Mucosa of descending colon (tissue), 3 donors: Measurements from ENCODE around the gene PPARGC1A. TPM values are rescaled to one million over a fixed set of nuclear protein-coding genes. Genes with fewer than 3 reads are reported as not detected.

ENCODE experiments used
- ATAC-seq: fragments of 200-7000 bp; cut with Tn5 transposase; one replicate; pipeline ENCODE4 v1.9.1; 2020; ENCODE audit warnings: mild to moderate bottlenecking, moderate library complexity
- DNase-seq, 3 donors: peaks; one replicate each; pipeline ENCODE4 v3.0.0-alpha.2; 2020
- H3K36me3 ChIP-seq: fragments of 200-600 bp; one replicate; pipeline ENCODE4 v1.8.0; 2021; ENCODE audit warnings: low read depth, mild to moderate bottlenecking
- H3K4me1 ChIP-seq: fragments of 200-600 bp; one replicate; pipeline ENCODE4 v1.8.0; 2021; ENCODE audit warnings: low read depth, mild to moderate bottlenecking
- H3K4me3 ChIP-seq: fragments of 200-600 bp; one replicate; pipeline ENCODE4 v1.8.0; 2021; ENCODE audit warnings: mild to moderate bottlenecking
- H3K9me3 ChIP-seq: fragments of 200-600 bp; one replicate; pipeline ENCODE4 v1.8.0; 2021; ENCODE audit warnings: mild to moderate bottlenecking
- intact Hi-C, 2 donors: fragments of 100-400 bp; cut with DNase I in 1 of 2; cut with micrococcal nuclease in 1 of 2; formaldehyde crosslinking; loops; one replicate each; pipeline versions ENCODE4 v1.11.0 to v1.11.1; 2022; cut with DNase I, micrococcal nuclease
- total RNA-seq, 3 donors: library from RNA; stranded (reverse); fragmentation: NEBNext Ultra II Directional in 2 of 3; extraction: Animal tissue kit (Norgen Biotek cat#: 25700) in 2 of 3; gene quantifications; one replicate each; pipeline versions ENCODE4 v1.2.1 to v1.2.4, GENCODE V29; 2021 to 2023
- TF ChIP-seq, protein P1 (sequence below): fragments of 200-600 bp; IDR thresholded peaks from one replicate; pipeline ENCODE4 v1.8.0; 2022; ENCODE audit warnings: antibody characterized with exemption, mild to moderate bottlenecking
- donor health status: DM: no; HTN: no; CAD: no; lungs with moderate emphysema.
- donor health status: DM: no; HTN: no; CAD: no.
- donor health status: DM: no; HTN: yes; CAD: no.

PPARGC1A gene
- total RNA-seq, 3 donors from 2014 or later: 55.4 to 139 (median 71.5) TPM

DNA sequence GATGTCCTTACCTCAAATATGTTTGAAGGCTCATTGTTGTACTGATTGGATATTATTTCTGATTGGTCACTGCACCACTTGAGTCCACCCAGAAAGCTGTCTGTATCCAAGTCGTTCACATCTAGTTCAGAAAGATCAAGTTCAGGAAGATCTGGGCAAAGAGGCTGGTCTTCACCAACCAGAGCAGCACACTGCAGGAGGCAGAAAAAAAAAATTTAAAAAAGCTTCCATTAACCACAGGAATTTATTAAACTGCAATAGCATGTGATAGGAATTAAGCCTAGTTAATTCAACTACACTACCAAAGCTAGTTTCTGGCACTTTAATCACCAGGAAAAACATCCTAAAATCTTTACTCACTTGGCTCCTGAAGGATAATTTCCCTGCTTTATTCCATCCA, 5.1 kb downstream of the PPARGC1A start:
- Histone ChIP-seq H3K36me3 (no peaks in the 10 kb centered on the region), H3K4me3 (no peak overlapping the region), H3K4me1 (peaks cover 6% of the 10 kb centered on the region), H3K9me3 (no peaks in the 10 kb centered on the region)
- intact Hi-C loops: no loop called here
- no peak for ATAC-seq
- TF ChIP-seq, protein P1, sequence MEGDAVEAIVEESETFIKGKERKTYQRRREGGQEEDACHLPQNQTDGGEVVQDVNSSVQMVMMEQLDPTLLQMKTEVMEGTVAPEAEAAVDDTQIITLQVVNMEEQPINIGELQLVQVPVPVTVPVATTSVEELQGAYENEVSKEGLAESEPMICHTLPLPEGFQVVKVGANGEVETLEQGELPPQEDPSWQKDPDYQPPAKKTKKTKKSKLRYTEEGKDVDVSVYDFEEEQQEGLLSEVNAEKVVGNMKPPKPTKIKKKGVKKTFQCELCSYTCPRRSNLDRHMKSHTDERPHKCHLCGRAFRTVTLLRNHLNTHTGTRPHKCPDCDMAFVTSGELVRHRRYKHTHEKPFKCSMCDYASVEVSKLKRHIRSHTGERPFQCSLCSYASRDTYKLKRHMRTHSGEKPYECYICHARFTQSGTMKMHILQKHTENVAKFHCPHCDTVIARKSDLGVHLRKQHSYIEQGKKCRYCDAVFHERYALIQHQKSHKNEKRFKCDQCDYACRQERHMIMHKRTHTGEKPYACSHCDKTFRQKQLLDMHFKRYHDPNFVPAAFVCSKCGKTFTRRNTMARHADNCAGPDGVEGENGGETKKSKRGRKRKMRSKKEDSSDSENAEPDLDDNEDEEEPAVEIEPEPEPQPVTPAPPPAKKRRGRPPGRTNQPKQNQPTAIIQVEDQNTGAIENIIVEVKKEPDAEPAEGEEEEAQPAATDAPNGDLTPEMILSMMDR: no peak
- DNase-seq: no peak

DNA sequence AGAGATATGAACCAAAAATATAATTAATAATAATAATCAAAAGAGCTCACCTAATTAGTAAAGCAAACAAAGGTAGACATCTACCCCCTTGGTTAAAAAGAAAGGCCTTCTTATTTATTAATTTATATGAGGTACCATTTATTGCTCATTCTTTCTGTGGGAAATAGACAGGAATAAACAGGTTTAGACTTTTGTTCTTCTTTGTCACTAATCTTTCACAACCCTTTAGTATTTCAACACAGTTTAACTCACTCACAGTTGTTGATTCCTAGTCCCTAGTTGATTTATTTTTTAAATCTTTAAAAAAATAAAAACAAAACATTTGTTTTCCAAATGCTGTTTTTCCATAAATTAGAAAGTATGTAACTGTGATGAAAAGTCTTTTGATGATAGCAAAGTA, 5.6 kb downstream of the PPARGC1A start:
- intact Hi-C loops: no loop called here
- TF ChIP-seq, protein P1: no peak
- H3K4me1 ChIP-seq: peaks cover 6% of the 10 kb centered on the region
- DNase-seq (no peak), ATAC-seq (no peak)
- H3K4me3 ChIP-seq: no peak overlapping the region
- no peaks in the 10 kb centered on the region for H3K9me3 ChIP-seq
- no peaks in the 10 kb centered on the region for H3K36me3 ChIP-seq

DNA sequence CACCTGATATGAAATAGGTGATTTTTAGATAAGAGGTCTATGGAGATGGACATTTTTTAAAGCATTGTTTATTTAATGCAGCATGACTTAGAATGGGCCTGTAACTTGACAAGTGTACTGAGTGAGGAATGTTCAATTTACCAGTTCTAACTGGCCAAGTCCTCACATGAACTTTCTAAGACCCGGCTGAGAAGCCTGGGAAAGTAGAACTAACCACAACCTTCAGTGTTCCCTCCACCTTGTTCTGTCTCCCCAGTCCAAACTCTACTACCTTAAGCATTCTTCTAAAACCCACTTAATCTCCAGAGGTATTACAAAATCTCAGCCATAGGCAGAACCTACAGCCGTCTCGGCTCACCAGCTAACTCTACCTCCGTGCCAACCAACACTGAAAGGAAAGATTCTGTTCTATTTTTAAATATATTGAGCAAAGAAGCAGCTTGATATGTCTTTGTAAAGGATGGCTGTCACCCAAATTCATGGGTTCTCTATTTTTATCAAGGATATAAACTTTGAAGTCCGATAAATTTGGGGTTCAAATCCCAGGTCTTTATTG, 6.8 kb downstream of the PPARGC1A start:
- Histone ChIP-seq H3K9me3 (no peaks in the 10 kb centered on the region), H3K36me3 (no peaks in the 10 kb centered on the region), H3K4me3 (no peak overlapping the region), H3K4me1 (peaks cover 10% of the 10 kb centered on the region)
- DNase-seq: no peak
- intact Hi-C loops: no loop called here
- TF ChIP-seq, protein P1: no peak
- ATAC-seq: no peak

DNA sequence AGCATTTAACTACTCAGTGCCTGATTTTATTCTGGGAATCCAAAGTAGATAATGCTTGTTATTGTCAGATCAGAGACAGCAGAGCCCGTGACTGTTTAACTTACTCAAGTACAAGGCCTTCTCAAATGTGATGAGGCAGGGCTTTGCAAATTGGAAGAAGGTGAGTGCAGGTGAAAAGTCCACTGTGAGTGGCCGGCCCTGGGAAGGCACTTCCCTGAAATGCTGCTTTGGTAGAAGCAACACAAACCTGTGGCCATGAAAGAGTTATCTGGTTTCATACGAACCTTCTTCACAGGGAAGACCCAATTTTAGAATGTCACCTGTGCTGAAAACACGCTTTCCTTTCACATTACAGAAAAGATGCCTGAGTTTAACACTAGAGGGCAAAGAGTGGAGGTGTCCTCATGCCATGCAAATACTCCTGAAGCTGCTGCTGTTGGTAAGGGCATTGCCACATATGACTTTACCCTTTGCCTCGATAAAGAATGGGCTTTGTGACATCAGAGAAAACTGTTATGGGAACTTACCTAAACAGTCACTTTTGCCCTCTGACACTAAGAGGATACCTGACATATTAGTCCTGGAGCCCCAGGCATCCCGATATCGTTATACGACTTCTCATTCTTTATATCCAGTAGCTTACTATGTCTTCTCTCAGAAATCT, 8.0 kb downstream of the PPARGC1A start:
- TF ChIP-seq, protein P1: no peak
- Histone ChIP-seq H3K4me1 (peaks cover 10% of the 10 kb centered on the region), H3K36me3 (no peaks in the 10 kb centered on the region), H3K9me3 (no peaks in the 10 kb centered on the region), H3K4me3 (no peak overlapping the region)
- intact Hi-C loops: no loop called here
- ATAC-seq: peak; percentile 26
- no peak for DNase-seq

DNA sequence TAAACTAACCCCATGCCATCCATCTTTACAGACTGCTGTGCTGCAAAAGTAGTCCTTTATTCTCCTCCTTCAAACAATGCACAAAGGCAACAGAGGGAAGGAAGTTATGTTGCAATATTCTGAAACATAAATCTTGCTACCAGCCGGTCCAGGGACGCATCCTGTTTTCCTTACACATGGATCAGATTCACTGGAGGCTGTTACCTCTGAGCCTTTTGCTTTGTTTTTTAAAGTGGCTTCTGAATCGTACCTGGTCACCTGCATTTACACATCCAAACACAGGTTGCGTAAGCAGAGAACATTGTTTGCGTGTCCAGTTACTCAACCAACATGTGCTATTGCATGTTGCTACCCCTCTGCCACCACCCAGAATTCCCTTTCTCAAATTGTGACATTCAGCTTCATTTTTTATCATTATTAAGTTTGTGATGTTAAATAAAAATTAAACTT, 8.8 kb downstream of the PPARGC1A start:
- Histone ChIP-seq H3K4me1 (peaks cover 12% of the 10 kb centered on the region), H3K4me3 (no peak overlapping the region), H3K36me3 (no peaks in the 10 kb centered on the region), H3K9me3 (no peaks in the 10 kb centered on the region)
- intact Hi-C loops: no loop called here
- no peak for DNase-seq
- TF ChIP-seq, protein P1: no peak
- no peak for ATAC-seq
